Mesenchymal stem cell (in vitro differentiated cells and primary cell): ENCODE measurements around the gene CHST1.

Source experiments
- DNase-seq: peaks from one replicate; pipeline ENCODE4 v3.0.0-alpha.2; 2013
- H2AFZ ChIP-seq: one replicate; pipeline ENCODE4 v1.6.1; 2013; ENCODE audit warnings: low read depth, mild to moderate bottlenecking, control low read depth, inconsistent platforms, low read length, moderate library complexity
- H2AK5ac ChIP-seq: 2 replicates; pipeline ENCODE4 v1.6.1; 2013; ENCODE audit warnings: low read length, moderate library complexity, mild to moderate bottlenecking, inconsistent platforms; ENCODE audit not compliant: severe bottlenecking
- H2BK120ac ChIP-seq: one replicate; pipeline ENCODE4 v1.6.1; 2013; ENCODE audit warnings: low read depth, mild to moderate bottlenecking, inconsistent platforms, low read length, moderate library complexity
- H2BK12ac ChIP-seq, 2 experiments: one replicate each; pipeline ENCODE4 v1.6.1; 2013; ENCODE audit warnings: inconsistent platforms in 2 of 2, low read length in 2 of 2, mild to moderate bottlenecking in 2 of 2, moderate library complexity in 2 of 2, control low read depth in 1 of 2
- H2BK15ac ChIP-seq: one replicate; pipeline ENCODE4 v1.6.1; 2013; ENCODE audit warnings: mild to moderate bottlenecking, low read depth, inconsistent platforms; ENCODE audit not compliant: poor library complexity, severe bottlenecking
- H2BK5ac ChIP-seq: 2 replicates; pipeline ENCODE4 v1.6.1; 2013; ENCODE audit warnings: low read depth, mild to moderate bottlenecking, low read length, control low read depth, inconsistent platforms; ENCODE audit not compliant: poor library complexity, severe bottlenecking
- H3K14ac ChIP-seq, 2 experiments: one replicate each; pipeline ENCODE4 v1.6.1; 2013; ENCODE audit warnings: inconsistent platforms in 2 of 2, low read length in 2 of 2, control low read depth in 1 of 2, mild to moderate bottlenecking in 1 of 2, moderate library complexity in 1 of 2
- H3K18ac ChIP-seq, 2 experiments: one replicate each; pipeline ENCODE4 v1.6.1; 2013; ENCODE audit warnings: inconsistent platforms in 2 of 2, low read length in 2 of 2, control low read depth in 1 of 2, low read depth in 1 of 2, mild to moderate bottlenecking in 1 of 2
- H3K23ac ChIP-seq, 2 experiments: one replicate each; pipeline ENCODE4 v1.6.1; 2013; ENCODE audit warnings: inconsistent platforms in 2 of 2, low read length in 2 of 2, mild to moderate bottlenecking in 2 of 2, moderate library complexity in 2 of 2, control low read depth in 1 of 2
- H3K27ac ChIP-seq: 2 replicates; pipeline ENCODE4 v1.5.1; 2013; ENCODE audit warnings: mild to moderate bottlenecking, moderate library complexity, low read length, control low read depth, inconsistent platforms; ENCODE audit not compliant: poor library complexity, severe bottlenecking
- H3K27me3 ChIP-seq, 2 experiments: 2 replicates each; pipeline versions ENCODE4 v1.6.1 to v1.7.0; 2013; ENCODE audit warnings: low read length in 2 of 2, mild to moderate bottlenecking in 2 of 2, moderate library complexity in 2 of 2, control low read depth in 1 of 2, inconsistent platforms in 1 of 2; ENCODE audit not compliant: control insufficient read depth in 1 of 2, insufficient read depth in 1 of 2
- H3K36me3 ChIP-seq, 2 experiments: 2 replicates each; pipeline versions ENCODE4 v1.6.1 to v1.7.0; 2013; ENCODE audit warnings: low read length in 2 of 2, control low read depth in 1 of 2, inconsistent platforms in 1 of 2, low read depth in 1 of 2, mild to moderate bottlenecking in 1 of 2; ENCODE audit not compliant: insufficient read depth in 2 of 2, control insufficient read depth in 1 of 2
- H3K4ac ChIP-seq, 2 experiments: one replicate each; pipeline ENCODE4 v1.6.1; 2013; ENCODE audit warnings: inconsistent platforms in 2 of 2, low read length in 2 of 2, mild to moderate bottlenecking in 2 of 2, moderate library complexity in 2 of 2, control low read depth in 1 of 2, low read depth in 1 of 2
- H3K4me1 ChIP-seq: 2 replicates; pipeline ENCODE4 v1.6.1; 2013; ENCODE audit warnings: low read depth, low read length, control low read depth; ENCODE audit not compliant: control insufficient read depth, insufficient read depth
- H3K4me2 ChIP-seq: 2 replicates; pipeline ENCODE4 v1.6.1; 2013; ENCODE audit warnings: low read length, mild to moderate bottlenecking, inconsistent platforms; ENCODE audit not compliant: poor library complexity, severe bottlenecking
- H3K4me3 ChIP-seq, 2 experiments: 2 replicates each; pipeline versions ENCODE4 v1.5.1 to v1.7.0; 2013; ENCODE audit warnings: low read length in 2 of 2, mild to moderate bottlenecking in 2 of 2, control low read depth in 1 of 2, low read depth in 1 of 2; ENCODE audit not compliant: insufficient read depth in 1 of 2
- H3K79me1 ChIP-seq: replicated peaks from 2 replicates; pipeline ENCODE4 v1.6.1; 2013; ENCODE audit warnings: mild to moderate bottlenecking, control low read depth, low read length, inconsistent platforms; ENCODE audit not compliant: poor library complexity, severe bottlenecking
- H3K9ac ChIP-seq: 2 replicates; pipeline ENCODE4 v1.7.0; 2013; ENCODE audit warnings: mild to moderate bottlenecking, low read length, moderate library complexity
- H3K9me3 ChIP-seq: 2 replicates; pipeline ENCODE4 v1.7.0; 2013; ENCODE audit warnings: mild to moderate bottlenecking, low read length; ENCODE audit not compliant: control insufficient read depth
- H4K8ac ChIP-seq: one replicate; pipeline ENCODE4 v1.6.1; 2013; ENCODE audit warnings: inconsistent platforms, mild to moderate bottlenecking, low read length, moderate library complexity
- H4K91ac ChIP-seq: one replicate; pipeline ENCODE4 v1.6.1; 2013; ENCODE audit warnings: mild to moderate bottlenecking, low read length, inconsistent platforms
- WGBS: methylation state at CpG from one replicate; pipeline ENCODE4 v1.1.7; 2013; ENCODE audit warnings: mixed read lengths; 5-methylcytosine and 5-hydroxymethylcytosine counted together

CHST1 gene

DNA sequence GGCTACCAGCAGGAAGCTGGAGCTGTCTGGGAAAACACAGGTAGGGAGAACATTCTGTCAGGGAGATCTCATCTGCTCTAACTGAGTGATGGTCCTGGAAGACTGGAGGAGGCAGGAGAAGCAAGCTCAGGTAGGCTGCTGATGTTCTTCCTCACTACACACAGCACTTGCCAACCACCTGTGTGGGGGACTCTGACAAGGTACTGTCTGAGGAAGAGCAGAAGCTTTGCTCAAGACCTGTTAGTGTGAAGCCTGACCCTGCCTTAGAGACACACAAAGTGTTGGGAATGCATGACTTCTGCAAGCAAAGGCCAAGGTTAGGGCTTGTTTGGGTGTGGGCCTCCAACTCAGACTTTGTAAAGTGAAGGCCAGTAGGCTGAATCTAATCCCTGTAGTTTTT, 46.5 kb downstream of the CHST1 start:
- Histone ChIP-seq H4K8ac (no peak overlapping the region), H4K91ac (no peak overlapping the region), H2AK5ac (no peak overlapping the region), H2BK12ac (no peak overlapping the region), H2BK120ac (no peak overlapping the region), H3K9me3 (peaks cover 13% of the 10 kb centered on the region), H3K4ac (no peak overlapping the region), H3K4me1 (peaks cover 10% of the 10 kb centered on the region), H3K9ac (no peak overlapping the region), H3K18ac (no peak overlapping the region), H3K79me1 (no peaks in the 10 kb centered on the region), H3K27ac (no peak overlapping the region), H3K4me2 (no peak overlapping the region), H2BK15ac (no peak overlapping the region), H2AFZ (no peak overlapping the region), H3K27me3 (peaks cover 55 to 65% of the 10 kb centered on the region in 2 experiments), H3K4me3 (no peak overlapping the region), H3K36me3 (no peaks in the 10 kb centered on the region), H3K23ac (no peak overlapping the region), H2BK5ac (no peak overlapping the region), H3K14ac (no peak overlapping the region)
- DNase-seq: no peak

DNA sequence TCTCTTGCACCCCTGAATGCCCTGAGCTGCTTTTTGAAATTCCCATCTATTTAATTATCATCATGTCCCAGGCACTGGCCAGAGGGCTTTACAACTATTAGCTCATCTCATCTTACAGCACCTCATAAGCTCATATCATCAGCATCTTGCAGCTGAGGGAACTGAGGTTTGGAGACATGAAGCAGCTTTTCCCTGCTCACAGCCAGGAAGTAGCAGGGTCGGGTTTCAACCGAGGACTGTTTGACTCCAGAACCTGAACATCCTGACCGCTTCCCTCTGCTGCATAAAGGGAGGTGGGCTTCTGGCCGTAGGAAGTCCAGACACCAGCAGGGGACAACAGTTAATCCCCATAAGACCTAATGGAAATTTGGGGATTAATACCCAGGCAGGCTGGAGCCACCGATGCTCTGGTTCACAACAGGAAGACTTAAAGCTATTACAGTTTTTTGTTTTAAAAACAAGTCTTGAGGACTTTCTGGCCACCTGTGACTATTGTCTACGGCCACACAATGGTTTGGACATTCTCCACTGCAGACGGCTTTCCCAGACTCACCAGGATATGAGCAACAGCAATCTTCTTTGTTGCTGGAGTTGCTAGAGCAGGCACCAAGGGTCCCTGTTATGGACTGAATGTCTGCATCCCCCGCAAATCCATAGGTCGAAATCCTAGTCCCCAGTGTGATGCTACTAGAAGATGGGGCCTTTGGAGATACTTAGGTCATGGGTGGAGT, 47.4 kb downstream of the CHST1 start:
- H3K27ac ChIP-seq: no peak overlapping the region
- no peak overlapping the region for H3K14ac ChIP-seq
- H3K36me3 ChIP-seq: no peaks in the 10 kb centered on the region
- H3K27me3 ChIP-seq: peaks cover 54 to 65% of the 10 kb centered on the region in 2 experiments
- no peak overlapping the region for H2AFZ ChIP-seq
- no peak overlapping the region for H3K9ac ChIP-seq
- no peak overlapping the region for H2BK15ac ChIP-seq
- no peak overlapping the region for H4K8ac ChIP-seq
- no peak overlapping the region for H3K4ac ChIP-seq
- no peak overlapping the region for H3K23ac ChIP-seq
- no peak for DNase-seq
- no peak overlapping the region for H2BK120ac ChIP-seq
- H3K4me1 ChIP-seq: peaks cover 10% of the 10 kb centered on the region
- H3K4me3 ChIP-seq: no peak overlapping the region
- no peaks in the 10 kb centered on the region for H3K79me1 ChIP-seq
- no peak overlapping the region for H4K91ac ChIP-seq
- no peak overlapping the region for H2BK12ac ChIP-seq
- H2AK5ac ChIP-seq: no peak overlapping the region
- 64% methylated on average over 9 of the region's 9 CpGs for WGBS
- no peak overlapping the region for H3K18ac ChIP-seq
- H2BK5ac ChIP-seq: no peak overlapping the region
- peaks cover 13% of the 10 kb centered on the region for H3K9me3 ChIP-seq
- H3K4me2 ChIP-seq: no peak overlapping the region

DNA sequence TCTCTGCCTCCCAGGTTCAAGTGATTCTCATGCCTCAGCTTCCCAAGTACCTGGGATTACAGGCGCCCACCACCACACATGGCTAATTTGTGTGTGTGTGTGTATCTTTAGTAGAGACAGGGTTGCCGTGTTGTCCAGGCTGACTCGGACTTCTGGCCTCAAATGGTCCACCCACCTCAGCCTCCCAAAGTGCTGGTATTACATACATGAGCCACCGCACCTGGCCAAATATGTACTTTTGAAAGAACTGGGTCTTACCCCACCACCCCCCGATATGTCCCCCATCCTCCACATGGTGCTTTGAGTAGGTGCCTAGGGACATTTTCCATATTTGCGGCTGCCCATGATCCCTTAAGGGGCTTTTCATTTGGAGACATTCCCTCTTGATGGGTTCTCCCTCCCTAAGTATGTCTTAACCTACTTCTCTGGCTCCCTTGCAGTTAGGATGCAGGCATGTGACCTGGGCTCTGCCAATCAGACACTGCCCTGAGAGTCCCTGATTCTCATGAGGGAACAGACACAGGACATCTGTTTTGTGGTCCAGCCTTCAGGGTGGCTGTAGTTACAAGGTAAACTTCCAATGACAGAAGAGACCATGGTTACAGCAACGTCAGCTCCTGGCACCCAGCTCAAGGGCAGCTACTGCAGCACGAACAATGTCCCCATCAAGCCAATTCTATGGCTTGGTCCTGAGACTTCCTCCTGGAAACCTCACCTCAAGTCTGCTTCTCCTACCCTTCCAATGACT, 48.4 kb downstream of the CHST1 start:
- WGBS: 89% methylated on average over 8 of the region's 8 CpGs
- H3K23ac ChIP-seq: no peak overlapping the region
- H3K27ac ChIP-seq: no peak overlapping the region
- H3K9ac ChIP-seq: no peak overlapping the region
- peaks cover 13% of the 10 kb centered on the region for H3K9me3 ChIP-seq
- no peak overlapping the region for H2BK120ac ChIP-seq
- no peak for DNase-seq
- no peak overlapping the region for H3K4ac ChIP-seq
- H3K14ac ChIP-seq: no peak overlapping the region
- H4K91ac ChIP-seq: no peak overlapping the region
- H2BK12ac ChIP-seq: no peak overlapping the region
- H3K79me1 ChIP-seq: no peaks in the 10 kb centered on the region
- no peak overlapping the region for H2BK15ac ChIP-seq
- H3K4me1 ChIP-seq: peaks cover 7% of the 10 kb centered on the region
- no peak overlapping the region for H2AK5ac ChIP-seq
- H2AFZ ChIP-seq: no peak overlapping the region
- no peak overlapping the region for H2BK5ac ChIP-seq
- H3K4me2 ChIP-seq: no peak overlapping the region
- H3K4me3 ChIP-seq: no peak overlapping the region
- H4K8ac ChIP-seq: no peak overlapping the region
- peaks cover 58 to 64% of the 10 kb centered on the region in 2 experiments for H3K27me3 ChIP-seq
- no peak overlapping the region for H3K18ac ChIP-seq
- H3K36me3 ChIP-seq: no peaks in the 10 kb centered on the region

GRCh38 chr11:45615182-45615792, 50.1 kb downstream of the CHST1 start:
- DNase-seq: no peak
- Histone ChIP-seq H2BK15ac (no peak overlapping the region), H3K4ac (no peak overlapping the region), H2AFZ (no peak overlapping the region), H3K27me3 (peaks cover 48 to 75% of the 10 kb centered on the region in 2 experiments), H2BK12ac (no peak overlapping the region), H3K9me3 (peaks cover 5% of the 10 kb centered on the region), H3K14ac (no peak overlapping the region), H3K18ac (no peak overlapping the region), H3K4me1 (no peaks in the 10 kb centered on the region), H2BK120ac (no peak overlapping the region), H3K36me3 (no peaks in the 10 kb centered on the region), H3K4me2 (no peak overlapping the region), H3K79me1 (no peaks in the 10 kb centered on the region), H2AK5ac (no peak overlapping the region), H3K27ac (no peak overlapping the region), H3K23ac (no peak overlapping the region), H3K4me3 (no peak overlapping the region), H2BK5ac (no peak overlapping the region), H3K9ac (no peak overlapping the region), H4K8ac (no peak overlapping the region), H4K91ac (no peak overlapping the region)
- WGBS: 76% methylated on average over 4 of the region's 4 CpGs
